Liver (tissue), 9 donors: ENCODE measurements around the gene SELENOO. TPM values are rescaled to one million over a fixed set of nuclear protein-coding genes. Genes with fewer than 3 reads are reported as not detected.

Experiments used
- DNase-seq: peaks from one replicate; pipeline ENCODE4 v3.0.0-alpha.2; 2017; ENCODE audit warnings: low spot score
- H3K27ac ChIP-seq, 2 donors: one replicate each; pipeline ENCODE4 v1.7.0; 2013; ENCODE audit warnings: inconsistent platforms in 2 of 2, low read length in 2 of 2, control low read depth in 1 of 2, low read depth in 1 of 2, mild to moderate bottlenecking in 1 of 2
- H3K27me3 ChIP-seq, 4 donors: one replicate each; pipeline versions ENCODE4 v1.6.1 to v1.7.0; 2013; ENCODE audit warnings: low read length in 3 of 4, inconsistent platforms in 1 of 4, mild to moderate bottlenecking in 1 of 4, moderate library complexity in 1 of 4; ENCODE audit not compliant: control insufficient read depth in 4 of 4, insufficient read depth in 4 of 4
- H3K36me3 ChIP-seq, 4 donors: one replicate each; pipeline versions ENCODE4 v1.6.1 to v1.7.0; 2013; ENCODE audit warnings: low read length in 3 of 4, mild to moderate bottlenecking in 3 of 4, low read depth in 1 of 4, moderate library complexity in 1 of 4; ENCODE audit not compliant: control insufficient read depth in 4 of 4, insufficient read depth in 3 of 4
- H3K4me1 ChIP-seq, 4 donors: one replicate each; pipeline versions ENCODE4 v1.6.1 to v1.7.0; 2013; ENCODE audit warnings: low read length in 3 of 4, mild to moderate bottlenecking in 3 of 4, moderate library complexity in 1 of 4; ENCODE audit not compliant: control insufficient read depth in 4 of 4, insufficient read depth in 4 of 4
- H3K4me3 ChIP-seq, 3 donors: one replicate each; pipeline versions ENCODE4 v1.6.1 to v1.7.0; 2013; ENCODE audit warnings: low read length in 3 of 3, control low read depth in 1 of 3, low read depth in 1 of 3, mild to moderate bottlenecking in 1 of 3
- H3K9ac ChIP-seq, 2 donors: one replicate each; pipeline ENCODE4 v1.7.0; 2013; ENCODE audit warnings: low read length in 2 of 2, mild to moderate bottlenecking in 2 of 2, moderate library complexity in 2 of 2, control low read depth in 1 of 2, low read depth in 1 of 2
- H3K9me3 ChIP-seq, 4 donors: one replicate each; pipeline versions ENCODE4 v1.6.1 to v1.7.0; 2013; ENCODE audit warnings: low read length in 3 of 4; ENCODE audit not compliant: control insufficient read depth in 4 of 4
- EGR1 ChIP-seq, 2 donors: IDR thresholded peaks; 2 replicates each; pipeline ENCODE4 v1.6.1; 2016 to 2018; ENCODE audit warnings: antibody characterized with exemption in 2 of 2, low read depth in 2 of 2
- FOXA1 ChIP-seq: IDR thresholded peaks from 2 replicates; pipeline ENCODE4 v1.6.1; 2016; ENCODE audit warnings: antibody characterized with exemption
- GABPA ChIP-seq, 2 donors: IDR thresholded peaks in 1 of 2; conservative IDR thresholded peaks in 1 of 2; 2 replicates each; pipeline ENCODE4 v1.6.1; 2016; ENCODE audit warnings: antibody characterized with exemption in 2 of 2, mild to moderate bottlenecking in 1 of 2, moderate library complexity in 1 of 2
- HNF4A ChIP-seq, 2 donors: conservative IDR thresholded peaks; 2 replicates each; pipeline ENCODE4 v1.6.1; 2016; ENCODE audit warnings: antibody characterized with exemption in 2 of 2, mild to moderate bottlenecking in 2 of 2
- HNF4G ChIP-seq: IDR thresholded peaks from 2 replicates; pipeline ENCODE4 v1.6.1; 2016; ENCODE audit warnings: antibody characterized with exemption
- JUND ChIP-seq, 2 donors: IDR thresholded peaks; 2 replicates each; pipeline ENCODE4 v1.6.1; 2016; ENCODE audit warnings: antibody characterized with exemption in 2 of 2
- NR2F2 ChIP-seq: IDR thresholded peaks from 2 replicates; pipeline ENCODE4 v1.6.1; 2016; ENCODE audit warnings: antibody characterized with exemption
- RAD21 ChIP-seq, 2 donors: IDR thresholded peaks; 2 replicates each; pipeline ENCODE4 v1.6.1; 2016; ENCODE audit warnings: antibody characterized with exemption in 2 of 2, mild to moderate bottlenecking in 2 of 2
- RXRA ChIP-seq, 2 donors: IDR thresholded peaks; 2 replicates each; pipeline ENCODE4 v1.6.1; 2017 to 2018; ENCODE audit warnings: antibody characterized with exemption in 2 of 2, mild to moderate bottlenecking in 1 of 2
- SP1 ChIP-seq: IDR thresholded peaks from 2 replicates; pipeline ENCODE4 v1.6.1; 2018; ENCODE audit warnings: antibody characterized with exemption, mild to moderate bottlenecking
- YY1 ChIP-seq: IDR thresholded peaks from 2 replicates; pipeline ENCODE4 v1.6.1; 2016; ENCODE audit warnings: antibody characterized with exemption, mild to moderate bottlenecking
- ZBTB33 ChIP-seq: IDR thresholded peaks from 2 replicates; pipeline ENCODE4 v1.6.1; 2016; ENCODE audit warnings: antibody characterized with exemption
- WGBS: extraction: QIAGEN DNeasy Blood & Tissue Kit; methylation state at CpG from one replicate; pipeline ENCODE4 v1.1.7; 2013; 5-methylcytosine and 5-hydroxymethylcytosine counted together
- polyA plus RNA-seq, 2 donors: library from polyadenylated mRNA; stranded (reverse) in 1 of 2; unstranded in 1 of 2; fragments of 200-250 nt in 1 of 2; fragments of >200 nt in 1 of 2; fragmentation: Nextera tagmentation in 1 of 2; extraction: Ambion mirVana in 1 of 2; gene quantifications; one replicate each; pipeline versions ENCODE4 v1.2.1 to v1.2.3, GENCODE V29; 2013 to 2015
- total RNA-seq, 2 donors: library from RNA; depleted of rRNA; stranded (reverse); fragments of >200 nt; gene quantifications; one replicate each; pipeline ENCODE4 v1.2.3, GENCODE V29; 2014
- TF ChIP-seq, protein P1 (sequence below): IDR thresholded peaks from 2 replicates; pipeline ENCODE4 v1.6.1; 2016; ENCODE audit warnings: antibody characterized with exemption
- TF ChIP-seq, protein P2 (sequence below): IDR thresholded peaks from 2 replicates; pipeline ENCODE4 v1.6.1; 2016; ENCODE audit warnings: antibody characterized with exemption, mild to moderate bottlenecking
- TF ChIP-seq, protein P3 (sequence below): IDR thresholded peaks from 2 replicates; pipeline ENCODE4 v1.6.1; 2016; ENCODE audit warnings: antibody characterized with exemption
- TF ChIP-seq, protein P4 (sequence below): fragments of 150-350 bp; IDR thresholded peaks from 2 replicates; pipeline ENCODE4 v1.5.1; 2017; ENCODE audit warnings: improper control_type of control experiment, low read depth, low read length; ENCODE audit not compliant: missing input control
- donor health status: healthy.
- donor health status: healthy.
- donor health status: healthy.
- donor health status: healthy.
- donor health status: healthy.

The SELENOO gene
- total and polyA plus RNA-seq, 4 donors: 16.4 to 59.2 (median 42.2) TPM

GRCh38 chr22:50226063-50226874, 25.5 kb downstream of the SELENOO start (continued):
- TF ChIP-seq, protein P1, sequence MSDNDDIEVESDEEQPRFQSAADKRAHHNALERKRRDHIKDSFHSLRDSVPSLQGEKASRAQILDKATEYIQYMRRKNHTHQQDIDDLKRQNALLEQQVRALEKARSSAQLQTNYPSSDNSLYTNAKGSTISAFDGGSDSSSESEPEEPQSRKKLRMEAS: no peak
- TF ChIP-seq SP1: no peak
- TF ChIP-seq FOXA1: no peak
- TF ChIP-seq ZBTB33: no peak
- no peak for TF ChIP-seq HNF4G
- no peak for TF ChIP-seq HNF4A (conservative IDR thresholded peaks at IDR 0.05)
- TF ChIP-seq RAD21 (IDR thresholded peaks at IDR 0.05): no peak
- TF ChIP-seq RXRA (IDR thresholded peaks at IDR 0.05): no peak
- TF ChIP-seq JUND (IDR thresholded peaks at IDR 0.05): no peak

GRCh38 chr22:50226875-50227165, 26.0 kb downstream of the SELENOO start:
- Histone ChIP-seq H3K9me3 (no peaks in the 10 kb centered on the region), H3K36me3 (peaks cover 15 to 62% (median 25%) of the 10 kb centered on the region in 4 donors), H3K9ac (no peak overlapping the region), H3K4me3 (no peak overlapping the region), H3K27ac (no peak overlapping the region), H3K4me1 (no peaks in the 10 kb centered on the region), H3K27me3 (no peaks in the 10 kb centered on the region)
- TF ChIP-seq JUND (IDR thresholded peaks at IDR 0.05) (no peak), YY1 (no peak), EGR1 (IDR thresholded peaks at IDR 0.05; ENCODE audit: low read depth in 2 of 2) (no peak), FOXA1 (no peak), GABPA (IDR thresholded peaks at IDR 0.05 in 1 of 2, conservative IDR thresholded peaks at IDR 0.05 in 1 of 2) (no peak), HNF4A (conservative IDR thresholded peaks at IDR 0.05) (no peak), SP1 (no peak), RAD21 (IDR thresholded peaks at IDR 0.05) (no peak), NR2F2 (no peak)
- TF ChIP-seq, protein P2, sequence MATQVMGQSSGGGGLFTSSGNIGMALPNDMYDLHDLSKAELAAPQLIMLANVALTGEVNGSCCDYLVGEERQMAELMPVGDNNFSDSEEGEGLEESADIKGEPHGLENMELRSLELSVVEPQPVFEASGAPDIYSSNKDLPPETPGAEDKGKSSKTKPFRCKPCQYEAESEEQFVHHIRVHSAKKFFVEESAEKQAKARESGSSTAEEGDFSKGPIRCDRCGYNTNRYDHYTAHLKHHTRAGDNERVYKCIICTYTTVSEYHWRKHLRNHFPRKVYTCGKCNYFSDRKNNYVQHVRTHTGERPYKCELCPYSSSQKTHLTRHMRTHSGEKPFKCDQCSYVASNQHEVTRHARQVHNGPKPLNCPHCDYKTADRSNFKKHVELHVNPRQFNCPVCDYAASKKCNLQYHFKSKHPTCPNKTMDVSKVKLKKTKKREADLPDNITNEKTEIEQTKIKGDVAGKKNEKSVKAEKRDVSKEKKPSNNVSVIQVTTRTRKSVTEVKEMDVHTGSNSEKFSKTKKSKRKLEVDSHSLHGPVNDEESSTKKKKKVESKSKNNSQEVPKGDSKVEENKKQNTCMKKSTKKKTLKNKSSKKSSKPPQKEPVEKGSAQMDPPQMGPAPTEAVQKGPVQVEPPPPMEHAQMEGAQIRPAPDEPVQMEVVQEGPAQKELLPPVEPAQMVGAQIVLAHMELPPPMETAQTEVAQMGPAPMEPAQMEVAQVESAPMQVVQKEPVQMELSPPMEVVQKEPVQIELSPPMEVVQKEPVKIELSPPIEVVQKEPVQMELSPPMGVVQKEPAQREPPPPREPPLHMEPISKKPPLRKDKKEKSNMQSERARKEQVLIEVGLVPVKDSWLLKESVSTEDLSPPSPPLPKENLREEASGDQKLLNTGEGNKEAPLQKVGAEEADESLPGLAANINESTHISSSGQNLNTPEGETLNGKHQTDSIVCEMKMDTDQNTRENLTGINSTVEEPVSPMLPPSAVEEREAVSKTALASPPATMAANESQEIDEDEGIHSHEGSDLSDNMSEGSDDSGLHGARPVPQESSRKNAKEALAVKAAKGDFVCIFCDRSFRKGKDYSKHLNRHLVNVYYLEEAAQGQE: no peak
- TF ChIP-seq, protein P3, sequence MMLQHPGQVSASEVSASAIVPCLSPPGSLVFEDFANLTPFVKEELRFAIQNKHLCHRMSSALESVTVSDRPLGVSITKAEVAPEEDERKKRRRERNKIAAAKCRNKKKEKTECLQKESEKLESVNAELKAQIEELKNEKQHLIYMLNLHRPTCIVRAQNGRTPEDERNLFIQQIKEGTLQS: no peak
- TF ChIP-seq, protein P4, sequence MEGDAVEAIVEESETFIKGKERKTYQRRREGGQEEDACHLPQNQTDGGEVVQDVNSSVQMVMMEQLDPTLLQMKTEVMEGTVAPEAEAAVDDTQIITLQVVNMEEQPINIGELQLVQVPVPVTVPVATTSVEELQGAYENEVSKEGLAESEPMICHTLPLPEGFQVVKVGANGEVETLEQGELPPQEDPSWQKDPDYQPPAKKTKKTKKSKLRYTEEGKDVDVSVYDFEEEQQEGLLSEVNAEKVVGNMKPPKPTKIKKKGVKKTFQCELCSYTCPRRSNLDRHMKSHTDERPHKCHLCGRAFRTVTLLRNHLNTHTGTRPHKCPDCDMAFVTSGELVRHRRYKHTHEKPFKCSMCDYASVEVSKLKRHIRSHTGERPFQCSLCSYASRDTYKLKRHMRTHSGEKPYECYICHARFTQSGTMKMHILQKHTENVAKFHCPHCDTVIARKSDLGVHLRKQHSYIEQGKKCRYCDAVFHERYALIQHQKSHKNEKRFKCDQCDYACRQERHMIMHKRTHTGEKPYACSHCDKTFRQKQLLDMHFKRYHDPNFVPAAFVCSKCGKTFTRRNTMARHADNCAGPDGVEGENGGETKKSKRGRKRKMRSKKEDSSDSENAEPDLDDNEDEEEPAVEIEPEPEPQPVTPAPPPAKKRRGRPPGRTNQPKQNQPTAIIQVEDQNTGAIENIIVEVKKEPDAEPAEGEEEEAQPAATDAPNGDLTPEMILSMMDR: no peak
- TF ChIP-seq, protein P1: no peak
- DNase-seq: no peak
- WGBS: 94% methylated on average over 18 of the region's 18 CpGs
